HK-2 (cell line): ENCODE data around the gene SNRPA.
"Not testable (repeated sequence)": the region's sequence is repeated elsewhere in the genome, so short reads cannot be mapped to it uniquely, and the experiment has no call there.

ENCODE experiments used
- DNase-seq: peaks from one replicate; pipeline ENCODE4 v3.0.0-alpha.2; 2018; ENCODE audit not compliant: unreplicated experiment

SNRPA gene

GRCh38 chr19:40800997-40801377 lies 50.0 kb downstream of the SNRPA start:
- DNase-seq = no peak

GRCh38 chr19:40801426-40802299 lies 50.7 kb downstream of the SNRPA start:
- DNase-seq = no peak

- DNase-seq = no peak
These were observed 51.5 kb downstream of the SNRPA start for GRCh38 chr19:40802300-40803169.

- no peak for DNase-seq
These were observed 52.3 kb downstream of the SNRPA start for GRCh38 chr19:40803170-40803856.

GRCh38 chr19:40803857-40804782 lies 53.1 kb downstream of the SNRPA start:
- no peak for DNase-seq

- DNase-seq = no peak
These were observed 53.8 kb downstream of the SNRPA start for GRCh38 chr19:40804783-40805242.

GRCh38 chr19:40805258-40805868 lies 54.4 kb downstream of the SNRPA start:
- DNase-seq = no peak

GRCh38 chr19:40806423-40807146 lies 55.6 kb downstream of the SNRPA start:
- DNase-seq = no peak

GRCh38 chr19:40807147-40808020 lies 56.4 kb downstream of the SNRPA start:
- no peak for DNase-seq

GRCh38 chr19:40808021-40808325 lies 57.0 kb downstream of the SNRPA start:
- no peak for DNase-seq

GRCh38 chr19:40808497-40808896 lies 57.5 kb downstream of the SNRPA start:
- DNase-seq = no peak

- DNase-seq = no peak
These were observed 58.5 kb downstream of the SNRPA start for GRCh38 chr19:40809358-40810086.

GRCh38 chr19:40810160-40810559 lies 59.2 kb downstream of the SNRPA start:
- no peak for DNase-seq

GRCh38 chr19:40810649-40811408 lies 59.8 kb downstream of the SNRPA start:
- DNase-seq = peak; percentile 90

- DNase-seq = no peak
These were observed 60.7 kb downstream of the SNRPA start for GRCh38 chr19:40811478-40812341.

GRCh38 chr19:40812571-40812970 lies 61.6 kb downstream of the SNRPA start:
- not testable (repeated sequence) for DNase-seq

GRCh38 chr19:40813182-40813581 lies 62.2 kb downstream of the SNRPA start:
- DNase-seq = no peak
